GM19193 (cell line): Measurements from ENCODE around the gene MGRN1.

Experiments
- POLR2A ChIP-seq: IDR thresholded peaks from 4 replicates; pipeline ENCODE4 v1.6.1; 2011; ENCODE audit not compliant: insufficient read depth, insufficient read length; ENCODE audit errors: extremely low read depth

MGRN1 gene

GRCh38 chr16:4633910-4634635 is 9.4 kb downstream of the MGRN1 start:
- TF ChIP-seq POLR2A, result no peak

GRCh38 chr16:4634768-4635167 is 10.1 kb downstream of the MGRN1 start:
- no peak for TF ChIP-seq POLR2A

- no peak for TF ChIP-seq POLR2A
Observed at GRCh38 chr16:4636196-4636595, 11.6 kb downstream of the MGRN1 start.

- TF ChIP-seq POLR2A, result no peak
Observed at GRCh38 chr16:4637501-4638166, 13.0 kb downstream of the MGRN1 start.

- no peak for TF ChIP-seq POLR2A
Observed at GRCh38 chr16:4639899-4640509, 15.4 kb downstream of the MGRN1 start.

- TF ChIP-seq POLR2A, result no peak
Observed at GRCh38 chr16:4640572-4641305, 16.1 kb downstream of the MGRN1 start.

- TF ChIP-seq POLR2A, result no peak
Observed at GRCh38 chr16:4641306-4641687, 16.7 kb downstream of the MGRN1 start.

- no peak for TF ChIP-seq POLR2A
Observed at GRCh38 chr16:4641895-4642294, 17.3 kb downstream of the MGRN1 start.

- TF ChIP-seq POLR2A, result no peak
Observed at GRCh38 chr16:4646773-4647643, 22.4 kb downstream of the MGRN1 start.

- no peak for TF ChIP-seq POLR2A
Observed at GRCh38 chr16:4647644-4647980, 23.0 kb downstream of the MGRN1 start.

- no peak for TF ChIP-seq POLR2A
Observed at GRCh38 chr16:4648917-4649316, 24.3 kb downstream of the MGRN1 start.

GRCh38 chr16:4649744-4650442 is 25.3 kb downstream of the MGRN1 start:
- TF ChIP-seq POLR2A, result no peak

GRCh38 chr16:4651827-4652226 is 27.2 kb downstream of the MGRN1 start:
- TF ChIP-seq POLR2A, result no peak

- TF ChIP-seq POLR2A, result no peak
Observed at GRCh38 chr16:4652561-4652960, 27.9 kb downstream of the MGRN1 start.
